GM23248 (cell line): ENCODE results near the gene CPNE2.

ENCODE experiments used
- EZH2 ChIP-seq: fragments of 200-600 bp; sonication (generic); IDR thresholded peaks from 2 replicates; pipeline ENCODE4 v1.6.1; 2018; ENCODE audit warnings: antibody characterized with exemption, mild to moderate bottlenecking; ENCODE audit not compliant: insufficient read depth, poor library complexity, severe bottlenecking
- EZH2phosphoT487 ChIP-seq: fragments of 200-600 bp; sonication (generic); IDR thresholded peaks from 2 replicates; pipeline ENCODE4 v1.6.1; 2018; ENCODE audit warnings: antibody characterized with exemption, moderate library complexity, mild to moderate bottlenecking, low read depth; ENCODE audit not compliant: insufficient read depth

- TF ChIP-seq EZH2 (no peak), EZH2phosphoT487 (no peak)
Observed at GRCh38 chr16:57152096-57153093, 60.0 kb downstream of the CPNE2 start.
